Daoy (cell line): ENCODE measurements around the gene WIPF3. TPM values are rescaled to one million over a fixed set of nuclear protein-coding genes. Genes with fewer than 3 reads are reported as not detected.
"Not testable (repeated sequence)": the region's sequence is repeated elsewhere in the genome, so short reads cannot be mapped to it uniquely, and the experiment has no call there.

Experiments
- DNase-seq: peaks from one replicate; pipeline ENCODE4 v3.0.0-alpha.2; 2015; ENCODE audit warnings: low read depth
- total RNA-seq: library from RNA; depleted of rRNA; stranded (reverse); fragments of >200 nt; shearing (Covaris generic); gene quantifications from 2 replicates; pipeline ENCODE4 v1.2.3, GENCODE V29; 2014

Gene WIPF3
- total RNA-seq, 1 experiment from 2014 or later = not detected

- no peak for DNase-seq
Observed at GRCh38 chr7:29878081-29878688, 71.9 kb downstream of the WIPF3 start.

GRCh38 chr7:29879609-29880008 is 73.3 kb downstream of the WIPF3 start:
- DNase-seq = peak; percentile 66

- DNase-seq = no peak
Observed at GRCh38 chr7:29881724-29882123, 75.4 kb downstream of the WIPF3 start.

- DNase-seq = no peak
Observed at GRCh38 chr7:29882481-29882880, 76.2 kb downstream of the WIPF3 start.

- no peak for DNase-seq
Observed at GRCh38 chr7:29883462-29884398, 77.4 kb downstream of the WIPF3 start.

- no peak for DNase-seq
Observed at GRCh38 chr7:29884399-29885272, 78.3 kb downstream of the WIPF3 start.

GRCh38 chr7:29885626-29886025 is 79.3 kb downstream of the WIPF3 start:
- DNase-seq = no peak

- DNase-seq = no peak
Observed at GRCh38 chr7:29886827-29887226, 80.5 kb downstream of the WIPF3 start.

GRCh38 chr7:29888006-29888405 is 81.7 kb downstream of the WIPF3 start:
- no peak for DNase-seq

- no peak for DNase-seq
Observed at GRCh38 chr7:29889288-29889687, 83.0 kb downstream of the WIPF3 start.

- DNase-seq = no peak
Observed at GRCh38 chr7:29890251-29890650, 83.9 kb downstream of the WIPF3 start.

GRCh38 chr7:29890786-29891185 is 84.5 kb downstream of the WIPF3 start:
- DNase-seq = not testable (repeated sequence)

- no peak for DNase-seq
Observed at GRCh38 chr7:29891766-29892165, 85.5 kb downstream of the WIPF3 start.

- no peak for DNase-seq
Observed at GRCh38 chr7:29892231-29892630, 85.9 kb downstream of the WIPF3 start.

- DNase-seq = no peak
Observed at GRCh38 chr7:29893351-29893965, 87.2 kb downstream of the WIPF3 start.

GRCh38 chr7:29894256-29894655 is 87.9 kb downstream of the WIPF3 start:
- DNase-seq = no peak

- no peak for DNase-seq
Observed at GRCh38 chr7:29895559-29895958, 89.3 kb downstream of the WIPF3 start.

GRCh38 chr7:29896685-29897411 is 90.5 kb downstream of the WIPF3 start:
- DNase-seq = no peak

- no peak for DNase-seq
Observed at GRCh38 chr7:29898301-29898700, 92.0 kb downstream of the WIPF3 start.

- DNase-seq = no peak
Observed at GRCh38 chr7:29900745-29901144, 94.4 kb downstream of the WIPF3 start.
